Vagina (tissue), 2 donors: ENCODE measurements around the gene DLG2. TPM values are rescaled to one million over a fixed set of nuclear protein-coding genes. Genes with fewer than 3 reads are reported as not detected.

ENCODE experiments used
- DNase-seq, 2 donors: peaks; one replicate each; pipeline ENCODE4 v3.0.0-alpha.2; 2017; ENCODE audit errors: extremely low spot score in 2 of 2
- H3K27ac ChIP-seq: fragments of 200-600 bp; sonication (generic); one replicate; pipeline ENCODE4 v1.5.1; 2019
- H3K27me3 ChIP-seq: fragments of 200-600 bp; sonication (generic); one replicate; pipeline ENCODE4 v1.5.1; 2019
- H3K36me3 ChIP-seq, 2 donors: fragments of 200-600 bp; sonication (generic); one replicate each; pipeline ENCODE4 v1.5.1; 2017 to 2019
- H3K4me1 ChIP-seq: fragments of 200-600 bp; sonication (generic); one replicate; pipeline ENCODE4 v1.5.1; 2019
- H3K4me3 ChIP-seq, 2 donors: fragments of 200-600 bp; sonication (generic); 1 replicate in 1 of 2; 2 replicates in 1 of 2; pipeline ENCODE4 v1.5.1; 2016 to 2019
- H3K9me3 ChIP-seq: fragments of 200-600 bp; sonication (generic); one replicate; pipeline ENCODE4 v1.5.1; 2019
- CTCF ChIP-seq, 3 experiments: fragments of 450-650 bp in 2 of 3; fragments of 200-600 bp in 1 of 3; sonication (generic) in 1 of 3; IDR thresholded peaks; one replicate each; pipeline ENCODE4 v1.5.1; 2017 to 2019; ENCODE audit warnings: antibody characterized with exemption in 3 of 3, mild to moderate bottlenecking in 2 of 3, moderate library complexity in 2 of 3
- POLR2A ChIP-seq, 2 donors: fragments of 450-650 bp; IDR thresholded peaks; one replicate each; pipeline ENCODE4 v1.6.1; 2017; ENCODE audit warnings: antibody characterized with exemption in 2 of 2, mild to moderate bottlenecking in 2 of 2, moderate library complexity in 2 of 2
- POLR2AphosphoS5 ChIP-seq, 2 donors: sonication (generic); formaldehyde crosslinking; IDR thresholded peaks; one replicate each; pipeline ENCODE4 v1.9.0; 2017; ENCODE audit warnings: antibody characterized with exemption in 2 of 2, mild to moderate bottlenecking in 2 of 2, low read depth in 1 of 2; ENCODE audit not compliant: insufficient read depth in 1 of 2
- intact Hi-C: fragments of 100-400 bp; cut with DNase I; formaldehyde crosslinking; loops from one replicate; pipeline ENCODE4 v1.15.1; 2023
- total RNA-seq: library from RNA; depleted of rRNA; stranded (reverse); fragments of >200 nt; gene quantifications from one replicate; pipeline ENCODE4 v1.2.3, GENCODE V29; 2016

The DLG2 gene
- total RNA-seq, 1 donor from 2014 or later = 10.1 TPM

- Histone ChIP-seq H3K36me3 (no peaks in the 10 kb centered on the region), H3K27ac (no peak overlapping the region), H3K4me1 (no peaks in the 10 kb centered on the region), H3K9me3 (no peaks in the 10 kb centered on the region), H3K4me3 (no peak overlapping the region), H3K27me3 (no peaks in the 10 kb centered on the region)
- intact Hi-C loops = no loop called here
- no peak for TF ChIP-seq POLR2AphosphoS5 (IDR thresholded peaks at IDR 0.05; ENCODE audit: insufficient read depth in 1 of 2, low read depth in 1 of 2)
- no peak for TF ChIP-seq CTCF (IDR thresholded peaks at IDR 0.05)
- no peak for TF ChIP-seq POLR2A (IDR thresholded peaks at IDR 0.05)
- DNase-seq = no peak
Observed at GRCh38 chr11:84106541-84106940, 1520.6 kb downstream of the DLG2 start.

GRCh38 chr11:84105148-84105547, 1522.0 kb downstream of the DLG2 start:
- H3K4me1 ChIP-seq = no peaks in the 10 kb centered on the region
- H3K27me3 ChIP-seq = no peaks in the 10 kb centered on the region
- no peak overlapping the region for H3K27ac ChIP-seq
- no peak overlapping the region for H3K4me3 ChIP-seq
- TF ChIP-seq CTCF (IDR thresholded peaks at IDR 0.05) (no peak), POLR2AphosphoS5 (IDR thresholded peaks at IDR 0.05; ENCODE audit: insufficient read depth in 1 of 2, low read depth in 1 of 2) (no peak), POLR2A (IDR thresholded peaks at IDR 0.05) (no peak)
- H3K9me3 ChIP-seq = no peaks in the 10 kb centered on the region
- no peaks in the 10 kb centered on the region for H3K36me3 ChIP-seq
- DNase-seq = no peak
- intact Hi-C loops = no loop called here

GRCh38 chr11:84103096-84103495, 1524.0 kb downstream of the DLG2 start:
- Histone ChIP-seq H3K4me1 (no peaks in the 10 kb centered on the region), H3K9me3 (no peaks in the 10 kb centered on the region), H3K36me3 (no peaks in the 10 kb centered on the region), H3K27me3 (no peaks in the 10 kb centered on the region), H3K4me3 (no peak overlapping the region), H3K27ac (no peak overlapping the region)
- intact Hi-C loops = no loop called here
- TF ChIP-seq POLR2A (IDR thresholded peaks at IDR 0.05) (no peak), CTCF (IDR thresholded peaks at IDR 0.05) (no peak), POLR2AphosphoS5 (IDR thresholded peaks at IDR 0.05; ENCODE audit: insufficient read depth in 1 of 2, low read depth in 1 of 2) (no peak)
- DNase-seq = no peak

- intact Hi-C loops = no loop called here
Observed at GRCh38 chr11:84097186-84097585, 1530.0 kb downstream of the DLG2 start.

More at GRCh38 chr11:84097186-84097585, 1530.0 kb downstream of the DLG2 start:
- DNase-seq = no peak
- no peaks in the 10 kb centered on the region for H3K4me1 ChIP-seq
- H3K4me3 ChIP-seq = no peak overlapping the region
- no peaks in the 10 kb centered on the region for H3K9me3 ChIP-seq
- no peak overlapping the region for H3K27ac ChIP-seq
- no peaks in the 10 kb centered on the region for H3K27me3 ChIP-seq
- TF ChIP-seq POLR2AphosphoS5 (IDR thresholded peaks at IDR 0.05; ENCODE audit: insufficient read depth in 1 of 2, low read depth in 1 of 2) (no peak), POLR2A (IDR thresholded peaks at IDR 0.05) (no peak), CTCF (IDR thresholded peaks at IDR 0.05) (no peak)
- no peaks in the 10 kb centered on the region for H3K36me3 ChIP-seq
